ENCODE results near the gene SMARCC1.

Gene SMARCC1

DNA sequence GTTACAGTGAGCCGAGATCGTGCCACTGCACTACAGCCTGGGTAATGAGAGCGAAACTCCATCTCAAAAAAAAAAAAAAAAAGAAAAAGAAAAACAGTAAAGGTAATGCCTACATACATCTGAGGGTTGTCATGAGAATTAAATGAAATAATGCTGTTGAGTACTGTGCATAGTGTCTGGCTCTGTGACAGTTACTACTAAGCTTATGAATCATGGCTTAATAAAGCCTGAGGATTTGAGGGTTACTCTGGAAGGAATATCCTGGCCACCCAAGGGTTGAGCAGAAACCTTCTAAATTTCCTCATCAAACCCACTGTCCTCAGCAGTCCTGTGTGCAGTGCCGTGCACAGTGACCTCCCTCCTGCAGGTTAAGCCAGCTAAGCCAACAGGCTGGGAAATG lies 241.4 kb downstream of the SMARCC1 start:
- ChIA-PET CTCF (interaction anchor here (0.7 to 6.1 kb wide), 4 partner anchors 13 to 247 kb away, joined by 3 to 32 read pairs (median 4); no protein-coding TSS in a partner anchor), POLR2A (no interaction called here)
- no peak for DNase-seq (ENCODE audit: low read depth, low spot score)
- TF ChIP-seq, protein P1, sequence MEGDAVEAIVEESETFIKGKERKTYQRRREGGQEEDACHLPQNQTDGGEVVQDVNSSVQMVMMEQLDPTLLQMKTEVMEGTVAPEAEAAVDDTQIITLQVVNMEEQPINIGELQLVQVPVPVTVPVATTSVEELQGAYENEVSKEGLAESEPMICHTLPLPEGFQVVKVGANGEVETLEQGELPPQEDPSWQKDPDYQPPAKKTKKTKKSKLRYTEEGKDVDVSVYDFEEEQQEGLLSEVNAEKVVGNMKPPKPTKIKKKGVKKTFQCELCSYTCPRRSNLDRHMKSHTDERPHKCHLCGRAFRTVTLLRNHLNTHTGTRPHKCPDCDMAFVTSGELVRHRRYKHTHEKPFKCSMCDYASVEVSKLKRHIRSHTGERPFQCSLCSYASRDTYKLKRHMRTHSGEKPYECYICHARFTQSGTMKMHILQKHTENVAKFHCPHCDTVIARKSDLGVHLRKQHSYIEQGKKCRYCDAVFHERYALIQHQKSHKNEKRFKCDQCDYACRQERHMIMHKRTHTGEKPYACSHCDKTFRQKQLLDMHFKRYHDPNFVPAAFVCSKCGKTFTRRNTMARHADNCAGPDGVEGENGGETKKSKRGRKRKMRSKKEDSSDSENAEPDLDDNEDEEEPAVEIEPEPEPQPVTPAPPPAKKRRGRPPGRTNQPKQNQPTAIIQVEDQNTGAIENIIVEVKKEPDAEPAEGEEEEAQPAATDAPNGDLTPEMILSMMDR (IDR thresholded peaks at IDR 0.05; ENCODE audit: insufficient read depth, low read length, missing control alignments), result no peak
- H3K4me3 ChIP-seq (ENCODE audit: low read depth, low read length), result no peak overlapping the region

DNA sequence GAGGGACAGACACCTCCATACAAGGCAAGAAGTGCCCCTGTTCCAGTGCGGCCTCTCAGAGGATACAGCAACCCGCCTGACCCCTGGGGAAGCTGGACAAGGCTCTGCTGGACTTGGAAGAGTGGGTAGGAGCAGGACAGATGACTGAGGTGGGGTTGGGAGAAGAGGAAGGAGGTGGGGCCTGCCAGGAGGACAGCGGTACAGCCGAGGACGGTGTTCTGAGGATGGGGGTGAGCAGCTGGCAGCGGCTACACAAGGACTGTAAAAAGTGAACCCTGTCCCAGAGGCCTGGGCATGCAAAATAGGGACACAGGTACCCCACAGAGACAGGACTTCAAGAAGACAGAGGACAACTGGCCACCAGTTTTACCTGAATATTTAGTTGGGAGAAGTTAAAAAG lies 244.7 kb downstream of the SMARCC1 start:
- TF ChIP-seq, protein P1 (IDR thresholded peaks at IDR 0.05; ENCODE audit: insufficient read depth, low read length, missing control alignments), result no peak
- no peak for DNase-seq (ENCODE audit: low read depth, low spot score)
- CTCF ChIA-PET, result interaction anchor here (10.1 kb wide), 1 partner anchor 16 kb away, joined by 85 read pairs; no protein-coding TSS in a partner anchor
- POLR2A ChIA-PET, result no interaction called here
- H3K4me3 ChIP-seq (ENCODE audit: low read depth, low read length), result no peak overlapping the region

DNA sequence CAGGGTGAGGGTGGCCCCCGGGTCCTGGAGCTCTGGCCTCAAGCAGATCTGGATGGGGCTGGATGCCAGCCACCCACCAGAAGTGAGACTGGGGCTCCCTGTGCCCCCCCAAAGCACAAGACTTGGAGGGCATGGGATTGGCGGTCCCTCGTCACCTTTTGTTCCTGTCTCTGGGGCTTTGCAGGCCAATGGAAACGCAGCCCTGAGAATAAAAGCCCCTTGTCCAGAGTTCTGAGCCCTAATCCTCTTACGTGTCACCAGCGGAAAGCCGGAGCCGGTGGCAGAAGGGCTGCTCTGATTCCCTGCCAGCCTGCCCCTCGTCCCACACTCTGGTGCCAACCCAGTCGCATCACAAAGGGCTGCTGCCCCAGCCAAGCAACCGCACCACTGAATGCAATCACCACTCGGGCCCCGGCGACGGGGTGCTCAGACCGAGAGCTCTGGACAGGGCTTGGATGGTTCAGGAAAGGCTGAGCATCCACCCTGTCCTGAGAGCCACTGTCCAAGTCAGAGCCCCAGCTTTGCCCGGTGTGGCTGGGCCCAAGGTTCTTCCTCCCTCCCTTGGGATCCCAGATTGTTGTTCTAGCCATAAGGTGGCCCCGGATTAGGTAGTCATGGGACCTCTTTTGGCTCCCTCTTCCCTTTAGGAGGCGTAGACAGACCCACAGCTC lies 245.3 kb downstream of the SMARCC1 start:
- ChIA-PET POLR2A (no interaction called here), CTCF (interaction anchor here (10.1 kb wide), 1 partner anchor 16 kb away, joined by 85 read pairs; no protein-coding TSS in a partner anchor)
- TF ChIP-seq, protein P1 (IDR thresholded peaks at IDR 0.05; ENCODE audit: insufficient read depth, low read length, missing control alignments), result no peak
- H3K4me3 ChIP-seq (ENCODE audit: low read depth, low read length), result no peak overlapping the region
- no peak for DNase-seq (ENCODE audit: low read depth, low spot score)

Data from AG04449 (cell line).